ENCODE data around the gene PTPRM.

Gene PTPRM

DNA sequence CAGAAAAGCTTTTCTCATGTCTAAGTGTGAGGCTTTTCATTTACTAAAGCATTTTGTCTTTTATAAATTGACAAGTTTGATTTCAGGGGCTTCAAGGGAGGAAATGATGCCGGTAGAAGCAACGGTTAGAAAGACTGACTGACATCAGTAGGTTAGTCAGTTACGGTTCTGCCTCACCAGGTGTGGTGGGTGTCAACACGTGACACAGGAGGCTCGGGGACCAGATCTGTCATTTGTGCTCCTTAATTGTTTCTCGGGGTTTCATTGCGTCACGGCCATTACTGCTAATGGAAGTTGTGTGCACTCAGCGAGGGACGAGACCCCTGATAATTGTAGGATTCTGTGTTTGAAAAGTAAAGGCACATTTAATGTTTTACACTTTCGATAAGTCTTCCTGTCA, 18.9 kb upstream of the PTPRM start:
- Histone ChIP-seq H3K79me2 (ENCODE audit: insufficient read depth, low read length) (no peaks in the 10 kb centered on the region), H3K4me3 (ENCODE audit: insufficient read depth, low read length, poor library complexity, severe bottlenecking) (no peak overlapping the region), H3F3A (ENCODE audit: insufficient read depth) (no peaks in the 10 kb centered on the region), H3K27ac (ENCODE audit: low read depth, low read length) (no peak overlapping the region), H3K36me3 (ENCODE audit: low read length) (no peaks in the 10 kb centered on the region), H3K9me2 (replicated peaks; ENCODE audit: insufficient read depth, low read length) (no peaks in the 10 kb centered on the region), H4K20me1 (ENCODE audit: low read depth, low read length) (no peaks in the 10 kb centered on the region), H3K4me2 (ENCODE audit: low read depth, low read length, poor library complexity, severe bottlenecking) (no peak overlapping the region), H3K9me3 (ENCODE audit: insufficient read depth, low read length) (no peaks in the 10 kb centered on the region), H3K27me3 (ENCODE audit: low read length) (no peaks in the 10 kb centered on the region), H3K9ac (ENCODE audit: low read length) (no peak overlapping the region), H2AFZ (ENCODE audit: low read depth, low read length, severe bottlenecking) (no peak overlapping the region)
- no peak for TF ChIP-seq EZH2phosphoT487 (conservative IDR thresholded peaks at IDR 0.05; ENCODE audit: low read length)
- TF ChIP-seq, protein P1, sequence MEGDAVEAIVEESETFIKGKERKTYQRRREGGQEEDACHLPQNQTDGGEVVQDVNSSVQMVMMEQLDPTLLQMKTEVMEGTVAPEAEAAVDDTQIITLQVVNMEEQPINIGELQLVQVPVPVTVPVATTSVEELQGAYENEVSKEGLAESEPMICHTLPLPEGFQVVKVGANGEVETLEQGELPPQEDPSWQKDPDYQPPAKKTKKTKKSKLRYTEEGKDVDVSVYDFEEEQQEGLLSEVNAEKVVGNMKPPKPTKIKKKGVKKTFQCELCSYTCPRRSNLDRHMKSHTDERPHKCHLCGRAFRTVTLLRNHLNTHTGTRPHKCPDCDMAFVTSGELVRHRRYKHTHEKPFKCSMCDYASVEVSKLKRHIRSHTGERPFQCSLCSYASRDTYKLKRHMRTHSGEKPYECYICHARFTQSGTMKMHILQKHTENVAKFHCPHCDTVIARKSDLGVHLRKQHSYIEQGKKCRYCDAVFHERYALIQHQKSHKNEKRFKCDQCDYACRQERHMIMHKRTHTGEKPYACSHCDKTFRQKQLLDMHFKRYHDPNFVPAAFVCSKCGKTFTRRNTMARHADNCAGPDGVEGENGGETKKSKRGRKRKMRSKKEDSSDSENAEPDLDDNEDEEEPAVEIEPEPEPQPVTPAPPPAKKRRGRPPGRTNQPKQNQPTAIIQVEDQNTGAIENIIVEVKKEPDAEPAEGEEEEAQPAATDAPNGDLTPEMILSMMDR (IDR thresholded peaks at IDR 0.05; ENCODE audit: insufficient read depth, low read length, poor library complexity, severe bottlenecking) = no peak

DNA sequence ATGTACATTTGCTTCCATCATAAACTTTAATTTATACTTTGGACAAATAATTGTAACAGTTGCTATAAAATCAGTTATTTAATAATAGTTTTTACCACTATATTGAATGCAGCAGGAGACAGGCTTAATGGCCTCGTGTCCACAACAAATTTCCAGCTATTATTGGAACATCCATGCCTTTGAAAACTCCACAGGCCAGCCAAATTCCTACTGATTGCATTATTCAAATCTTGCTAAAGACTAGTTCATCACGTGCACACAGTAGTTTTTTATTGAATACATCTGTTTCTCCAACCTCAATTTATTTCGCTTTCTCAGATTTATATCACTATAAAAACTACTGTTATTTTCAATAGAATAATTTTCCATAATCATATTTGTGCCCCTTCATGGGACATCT, 18.4 kb upstream of the PTPRM start:
- H2AFZ ChIP-seq (ENCODE audit: low read depth, low read length, severe bottlenecking) = no peak overlapping the region
- H3K4me2 ChIP-seq (ENCODE audit: low read depth, low read length, poor library complexity, severe bottlenecking) = no peak overlapping the region
- H4K20me1 ChIP-seq (ENCODE audit: low read depth, low read length) = no peaks in the 10 kb centered on the region
- TF ChIP-seq, protein P1 (IDR thresholded peaks at IDR 0.05; ENCODE audit: insufficient read depth, low read length, poor library complexity, severe bottlenecking) = no peak
- TF ChIP-seq EZH2phosphoT487 (conservative IDR thresholded peaks at IDR 0.05; ENCODE audit: low read length) = no peak
- no peaks in the 10 kb centered on the region for H3K9me2 ChIP-seq (replicated peaks; ENCODE audit: insufficient read depth, low read length)
- H3K9ac ChIP-seq (ENCODE audit: low read length) = no peak overlapping the region
- H3K79me2 ChIP-seq (ENCODE audit: insufficient read depth, low read length) = no peaks in the 10 kb centered on the region
- no peaks in the 10 kb centered on the region for H3K36me3 ChIP-seq (ENCODE audit: low read length)
- H3K4me3 ChIP-seq (ENCODE audit: insufficient read depth, low read length, poor library complexity, severe bottlenecking) = no peak overlapping the region
- H3K27me3 ChIP-seq (ENCODE audit: low read length) = no peaks in the 10 kb centered on the region
- no peak overlapping the region for H3K27ac ChIP-seq (ENCODE audit: low read depth, low read length)
- H3F3A ChIP-seq (ENCODE audit: insufficient read depth) = no peaks in the 10 kb centered on the region
- no peaks in the 10 kb centered on the region for H3K9me3 ChIP-seq (ENCODE audit: insufficient read depth, low read length)

- no peak overlapping the region for H3K4me3 ChIP-seq (ENCODE audit: insufficient read depth, low read length, poor library complexity, severe bottlenecking)
- no peaks in the 10 kb centered on the region for H3K36me3 ChIP-seq (ENCODE audit: low read length)
- H2AFZ ChIP-seq (ENCODE audit: low read depth, low read length, severe bottlenecking) = no peak overlapping the region
- TF ChIP-seq, protein P1 (IDR thresholded peaks at IDR 0.05; ENCODE audit: insufficient read depth, low read length, poor library complexity, severe bottlenecking) = no peak
- no peak for TF ChIP-seq EZH2phosphoT487 (conservative IDR thresholded peaks at IDR 0.05; ENCODE audit: low read length)
- H3K9me2 ChIP-seq (replicated peaks; ENCODE audit: insufficient read depth, low read length) = no peaks in the 10 kb centered on the region
- H4K20me1 ChIP-seq (ENCODE audit: low read depth, low read length) = no peaks in the 10 kb centered on the region
- H3K4me2 ChIP-seq (ENCODE audit: low read depth, low read length, poor library complexity, severe bottlenecking) = no peak overlapping the region
- no peaks in the 10 kb centered on the region for H3K9me3 ChIP-seq (ENCODE audit: insufficient read depth, low read length)
- H3F3A ChIP-seq (ENCODE audit: insufficient read depth) = no peaks in the 10 kb centered on the region
- no peaks in the 10 kb centered on the region for H3K27me3 ChIP-seq (ENCODE audit: low read length)
- no peaks in the 10 kb centered on the region for H3K79me2 ChIP-seq (ENCODE audit: insufficient read depth, low read length)
- H3K27ac ChIP-seq (ENCODE audit: low read depth, low read length) = no peak overlapping the region
- no peak overlapping the region for H3K9ac ChIP-seq (ENCODE audit: low read length)
These were observed 9.1 kb upstream of the PTPRM start for GRCh38 chr18:7557973-7558372.

Data from SU-DHL-6 (cell line).